Osteoblast (primary cell): ENCODE measurements around the gene ZNF444. TPM values are rescaled to one million over a fixed set of nuclear protein-coding genes. Genes with fewer than 3 reads are reported as not detected.

Experiments
- DNase-seq: peaks from one replicate; pipeline ENCODE4 v3.0.0; 2011; ENCODE audit warnings: low spot score, mixed read lengths; ENCODE audit not compliant: insufficient read length; ENCODE audit errors: missing footprints
- H2AFZ ChIP-seq: 2 replicates; pipeline ENCODE4 v1.6.0; 2011; ENCODE audit warnings: mild to moderate bottlenecking, low read length
- H3K27ac ChIP-seq: 2 replicates; pipeline ENCODE4 v1.5.1; 2011; ENCODE audit warnings: mild to moderate bottlenecking, low read depth, low read length, moderate library complexity
- H3K27me3 ChIP-seq: 2 replicates; pipeline ENCODE4 v1.6.0; 2012; ENCODE audit warnings: mild to moderate bottlenecking, control low read depth, inconsistent platforms, low read length, moderate library complexity; ENCODE audit not compliant: insufficient read depth
- H3K36me3 ChIP-seq: 2 replicates; pipeline ENCODE4 v1.5.1; 2011; ENCODE audit warnings: mild to moderate bottlenecking, low read length, control low read depth, moderate library complexity; ENCODE audit not compliant: insufficient read depth
- H3K4me1 ChIP-seq: 2 replicates; pipeline ENCODE4 v1.5.1; 2011; ENCODE audit warnings: mild to moderate bottlenecking, low read length, control low read depth, moderate library complexity; ENCODE audit not compliant: insufficient read depth
- H3K4me2 ChIP-seq: 2 replicates; pipeline ENCODE4 v1.6.0; 2011; ENCODE audit warnings: mild to moderate bottlenecking, low read length; ENCODE audit not compliant: insufficient read depth
- H3K4me3 ChIP-seq: fragments of 200-600 bp; sonication (generic); 3 replicates; pipeline ENCODE4 v1.5.1; 2012; ENCODE audit warnings: mild to moderate bottlenecking, low read length, inconsistent platforms; ENCODE audit not compliant: insufficient read depth
- H3K79me2 ChIP-seq: 2 replicates; pipeline ENCODE4 v1.6.0; 2012; ENCODE audit warnings: mild to moderate bottlenecking, low read length, control low read depth, inconsistent platforms; ENCODE audit not compliant: insufficient read depth
- H3K9me3 ChIP-seq: 2 replicates; pipeline ENCODE4 v1.5.1; 2011; ENCODE audit warnings: low read depth, low read length, control low read depth
- H4K20me1 ChIP-seq: 2 replicates; pipeline ENCODE4 v1.6.0; 2012; ENCODE audit warnings: mild to moderate bottlenecking, low read length, control low read depth; ENCODE audit not compliant: insufficient read depth
- CTCF ChIP-seq: IDR thresholded peaks from 2 replicates; pipeline ENCODE4 v1.5.1; 2011; ENCODE audit warnings: mild to moderate bottlenecking, low read depth, low read length, moderate library complexity; ENCODE audit errors: extremely low read depth
- total RNA-seq: library from RNA; depleted of rRNA; stranded (reverse); fragments of >200 nt; gene quantifications from 2 replicates; pipeline ENCODE4 v1.2.3, GENCODE V29; 2012

ZNF444 gene
- total RNA-seq, 1 donor: 16.6 TPM

- Histone ChIP-seq H3K27me3 (no peaks in the 10 kb centered on the region), H2AFZ (no peak overlapping the region), H3K9me3 (no peaks in the 10 kb centered on the region), H3K4me1 (no peaks in the 10 kb centered on the region), H3K4me2 (no peak overlapping the region), H3K36me3 (peaks cover 20% of the 10 kb centered on the region), H3K27ac (no peak overlapping the region), H4K20me1 (peaks cover 4% of the 10 kb centered on the region), H3K79me2 (no peaks in the 10 kb centered on the region), H3K4me3 (no peak overlapping the region)
- no peak for DNase-seq
- no peak for TF ChIP-seq CTCF
These were observed 17.2 kb downstream of the ZNF444 start for GRCh38 chr19:56158170-56158757.

GRCh38 chr19:56159009-56159559 is 18.0 kb downstream of the ZNF444 start:
- Histone ChIP-seq H3K9me3 (no peaks in the 10 kb centered on the region), H3K27me3 (no peaks in the 10 kb centered on the region), H4K20me1 (no peaks in the 10 kb centered on the region), H3K4me2 (no peak overlapping the region), H2AFZ (no peak overlapping the region), H3K79me2 (no peaks in the 10 kb centered on the region), H3K27ac (no peak overlapping the region), H3K4me1 (no peaks in the 10 kb centered on the region), H3K36me3 (peaks cover 20% of the 10 kb centered on the region), H3K4me3 (no peak overlapping the region)
- peak; percentile 83 for DNase-seq
- TF ChIP-seq CTCF: no peak

- Histone ChIP-seq H3K27ac (no peak overlapping the region), H3K27me3 (no peaks in the 10 kb centered on the region), H3K9me3 (no peaks in the 10 kb centered on the region), H3K36me3 (peaks cover 20% of the 10 kb centered on the region), H3K79me2 (no peaks in the 10 kb centered on the region), H3K4me2 (no peak overlapping the region), H3K4me3 (no peak overlapping the region), H3K4me1 (no peaks in the 10 kb centered on the region), H2AFZ (no peak overlapping the region), H4K20me1 (no peaks in the 10 kb centered on the region)
- TF ChIP-seq CTCF: no peak
- no peak for DNase-seq
These were observed 18.7 kb downstream of the ZNF444 start for GRCh38 chr19:56159622-56160271.

- Histone ChIP-seq H3K4me1 (no peaks in the 10 kb centered on the region), H3K27ac (no peak overlapping the region), H3K9me3 (no peaks in the 10 kb centered on the region)
These were observed 20.4 kb downstream of the ZNF444 start for GRCh38 chr19:56161534-56161933.

More at GRCh38 chr19:56161534-56161933, 20.4 kb downstream of the ZNF444 start:
- Histone ChIP-seq H2AFZ (no peak overlapping the region), H3K27me3 (no peaks in the 10 kb centered on the region), H3K4me3 (no peak overlapping the region), H4K20me1 (no peaks in the 10 kb centered on the region), H3K36me3 (peaks cover 16% of the 10 kb centered on the region), H3K79me2 (no peaks in the 10 kb centered on the region), H3K4me2 (no peak overlapping the region)
- DNase-seq: no peak
- TF ChIP-seq CTCF: no peak
